A673 (cell line): Measurements from ENCODE around the gene FAM229A.

ENCODE experiments used
- EZH2 ChIP-seq: fragments of 200-600 bp; sonication (generic); IDR thresholded peaks from 2 replicates; pipeline ENCODE4 v1.6.1; 2017; ENCODE audit warnings: borderline replicate concordance, low read depth, mild to moderate bottlenecking, mixed read lengths, antibody characterized with exemption, low read length; ENCODE audit not compliant: poor library complexity, severe bottlenecking
- TF ChIP-seq, protein P1 (sequence below): fragments of 300-800, 200-600 bp; sonication (generic); conservative IDR thresholded peaks from 2 replicates; pipeline ENCODE4 v1.5.1; 2017; ENCODE audit warnings: low read depth, mild to moderate bottlenecking, antibody characterized with exemption, low read length, moderate library complexity, mixed read lengths

DNA sequence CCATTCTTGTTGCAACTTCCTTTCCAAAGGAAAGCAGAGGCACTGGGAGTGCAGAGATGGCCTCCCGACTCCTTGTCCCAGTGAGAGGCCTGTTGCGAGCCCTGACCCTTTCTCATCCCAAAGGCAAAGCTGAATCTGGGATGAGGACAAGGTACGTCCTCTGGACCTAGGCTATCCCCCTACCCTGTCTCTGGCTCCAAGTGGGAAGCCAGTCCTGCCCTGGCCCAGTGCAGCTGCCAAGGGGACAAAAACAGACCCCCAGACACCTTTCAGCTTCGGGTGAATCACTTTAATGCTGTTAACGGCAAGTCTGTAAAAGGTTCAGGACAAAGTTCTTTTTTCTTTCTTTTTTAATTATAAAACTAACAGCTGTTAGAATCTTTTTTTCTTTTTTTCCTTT is 2.6 kb upstream of the FAM229A start:
- TF ChIP-seq, protein P1, sequence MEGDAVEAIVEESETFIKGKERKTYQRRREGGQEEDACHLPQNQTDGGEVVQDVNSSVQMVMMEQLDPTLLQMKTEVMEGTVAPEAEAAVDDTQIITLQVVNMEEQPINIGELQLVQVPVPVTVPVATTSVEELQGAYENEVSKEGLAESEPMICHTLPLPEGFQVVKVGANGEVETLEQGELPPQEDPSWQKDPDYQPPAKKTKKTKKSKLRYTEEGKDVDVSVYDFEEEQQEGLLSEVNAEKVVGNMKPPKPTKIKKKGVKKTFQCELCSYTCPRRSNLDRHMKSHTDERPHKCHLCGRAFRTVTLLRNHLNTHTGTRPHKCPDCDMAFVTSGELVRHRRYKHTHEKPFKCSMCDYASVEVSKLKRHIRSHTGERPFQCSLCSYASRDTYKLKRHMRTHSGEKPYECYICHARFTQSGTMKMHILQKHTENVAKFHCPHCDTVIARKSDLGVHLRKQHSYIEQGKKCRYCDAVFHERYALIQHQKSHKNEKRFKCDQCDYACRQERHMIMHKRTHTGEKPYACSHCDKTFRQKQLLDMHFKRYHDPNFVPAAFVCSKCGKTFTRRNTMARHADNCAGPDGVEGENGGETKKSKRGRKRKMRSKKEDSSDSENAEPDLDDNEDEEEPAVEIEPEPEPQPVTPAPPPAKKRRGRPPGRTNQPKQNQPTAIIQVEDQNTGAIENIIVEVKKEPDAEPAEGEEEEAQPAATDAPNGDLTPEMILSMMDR = no peak
- TF ChIP-seq EZH2 = no peak
